UCSD-AML1 (cell line): Measurements from ENCODE around the gene RAB4B.
"Not testable (repeated sequence)": the region's sequence is repeated elsewhere in the genome, so short reads cannot be mapped to it uniquely, and the experiment has no call there.

ENCODE experiments used
- DNase-seq: peaks from one replicate; lab custom pipeline; 2025; ENCODE audit not compliant: unreplicated experiment; lab: John Stamatoyannopoulos, UW

The RAB4B gene

DNA sequence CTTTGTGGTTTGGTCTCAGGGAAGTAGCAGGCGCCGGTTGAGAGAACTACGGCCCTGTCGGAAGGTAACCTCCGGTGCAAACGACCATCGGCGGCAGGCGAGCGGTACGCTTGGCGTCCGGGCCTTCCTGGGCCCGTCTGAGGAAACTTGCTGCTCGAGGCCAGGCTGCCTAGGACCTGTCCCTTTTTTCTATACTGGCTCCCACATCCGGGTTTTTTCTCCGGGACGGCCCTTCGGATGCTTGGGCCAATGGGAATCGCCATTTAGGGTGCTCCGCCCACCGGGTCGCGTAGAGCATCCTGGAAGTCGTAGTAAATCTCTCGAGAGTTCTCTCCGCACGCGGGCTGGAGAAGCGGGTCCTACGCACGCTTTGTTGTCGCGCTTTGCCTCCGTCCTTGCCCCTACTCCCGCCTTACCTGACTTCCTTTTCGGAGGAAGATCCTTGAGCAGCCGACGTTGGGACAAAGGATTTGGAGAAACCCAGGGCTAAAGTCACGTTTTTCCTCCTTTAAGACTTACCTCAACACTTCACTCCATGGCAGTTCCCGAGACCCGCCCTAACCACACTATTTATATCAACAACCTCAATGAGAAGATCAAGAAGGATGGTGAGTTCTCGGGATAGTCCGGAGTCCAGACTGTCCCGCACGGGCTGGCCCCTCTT is 27.0 kb upstream of the RAB4B start, which contains the start of gene SNRPA:
SNRPA (plus strand) TSS at position 330 of the 664 bp plus-strand sequence; CDS start at position 536, 206 bp downstream.
- DNase-seq: peak; percentile 97

DNA sequence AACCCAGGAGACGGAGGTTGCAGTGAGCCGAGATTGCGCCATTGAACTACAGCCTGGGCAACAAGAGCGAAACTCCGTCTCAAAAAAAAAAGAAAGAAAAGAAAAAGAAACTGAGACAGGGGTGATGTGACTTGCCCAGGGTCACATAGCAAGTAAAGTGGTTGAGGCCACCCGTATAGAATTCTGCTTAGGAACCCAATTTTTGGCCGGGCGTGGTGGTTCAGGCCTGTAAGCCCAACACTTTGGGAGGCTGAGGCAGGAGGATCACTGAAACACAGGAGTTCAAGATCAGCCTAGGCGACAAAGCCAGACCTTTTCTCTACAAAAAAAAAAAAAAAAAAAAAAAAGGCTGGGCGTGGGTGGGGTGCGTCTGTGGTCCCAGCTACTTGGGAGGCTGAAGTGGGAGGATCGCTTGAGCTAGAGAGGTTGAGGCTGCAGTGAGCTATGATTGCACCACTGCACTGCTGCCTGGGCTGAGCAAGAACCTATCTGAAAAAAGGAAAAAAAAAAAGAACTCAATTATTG is 25.7 kb upstream of the RAB4B start:
- no peak for DNase-seq

- DNase-seq: no peak
These were observed 23.3 kb upstream of the RAB4B start for GRCh38 chr19:40754611-40755247.

GRCh38 chr19:40755248-40755624 is 22.8 kb upstream of the RAB4B start:
- no peak for DNase-seq

GRCh38 chr19:40755791-40756190 is 22.3 kb upstream of the RAB4B start:
- no peak for DNase-seq

- no peak for DNase-seq
These were observed 21.4 kb upstream of the RAB4B start for GRCh38 chr19:40756502-40757110.

DNA sequence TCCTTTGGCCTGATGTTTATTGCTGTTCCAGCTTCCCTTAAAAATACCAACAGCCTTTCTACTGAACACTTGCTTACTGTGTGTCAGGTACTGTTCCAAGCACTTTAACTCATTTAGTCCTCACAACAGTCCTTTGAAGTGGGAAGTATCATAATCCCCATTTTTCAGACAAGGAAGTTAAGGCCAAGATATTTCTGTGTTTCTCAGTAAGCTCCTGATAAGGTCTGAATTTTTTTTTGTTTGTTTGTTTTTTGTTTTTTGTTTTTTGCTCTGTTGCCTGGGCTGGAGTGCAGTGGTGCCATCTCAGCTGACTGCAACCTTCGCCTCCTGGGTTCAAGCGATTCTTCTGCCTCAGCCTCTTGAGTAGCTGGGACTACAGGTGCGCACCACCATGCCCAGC is 19.6 kb upstream of the RAB4B start:
- DNase-seq: no peak

GRCh38 chr19:40759352-40759751 is 18.7 kb upstream of the RAB4B start:
- no peak for DNase-seq

- DNase-seq: no peak
These were observed 15.1 kb upstream of the RAB4B start for GRCh38 chr19:40762754-40763470.

DNA sequence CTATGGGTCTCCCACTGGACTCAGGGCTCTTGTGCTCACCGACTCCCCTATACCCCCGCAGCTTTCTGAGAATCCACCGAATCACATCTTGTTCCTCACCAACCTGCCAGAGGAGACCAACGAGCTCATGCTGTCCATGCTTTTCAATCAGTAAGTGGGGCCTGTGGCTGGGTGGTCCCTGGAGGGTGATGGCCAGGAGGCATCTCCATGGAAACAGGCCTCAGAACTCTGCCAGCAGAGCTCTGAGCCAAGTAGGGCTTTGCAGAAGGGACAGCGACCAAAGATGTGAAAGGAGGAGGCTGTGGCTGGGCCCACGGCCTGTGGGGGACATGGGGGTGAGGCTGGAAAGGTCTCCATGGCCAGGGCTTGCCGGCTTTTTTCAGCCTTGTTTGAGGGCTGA is 14.5 kb upstream of the RAB4B start:
- DNase-seq: no peak

DNA sequence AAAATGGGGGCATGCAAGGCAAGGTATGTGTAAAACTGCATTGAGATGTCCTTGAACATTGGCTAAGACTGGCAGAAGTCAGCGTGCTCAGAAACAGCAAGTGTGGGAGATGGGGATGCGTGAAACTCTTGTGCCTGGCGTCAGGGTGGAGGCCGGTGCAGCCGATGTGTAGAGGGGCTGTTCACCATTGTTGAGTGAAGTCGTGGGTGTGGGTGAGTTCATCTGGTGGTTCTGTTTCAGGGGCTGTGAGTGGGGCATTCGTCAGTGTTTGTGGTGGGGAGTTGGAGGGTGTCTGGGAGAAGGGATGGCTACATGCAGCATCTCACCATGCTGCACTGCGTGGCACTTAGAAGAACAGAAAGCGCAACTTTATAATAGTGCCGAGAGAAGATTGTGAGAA is 14.1 kb upstream of the RAB4B start:
- no peak for DNase-seq

GRCh38 chr19:40766385-40766784 is 11.7 kb upstream of the RAB4B start:
- not testable (repeated sequence) for DNase-seq

DNA sequence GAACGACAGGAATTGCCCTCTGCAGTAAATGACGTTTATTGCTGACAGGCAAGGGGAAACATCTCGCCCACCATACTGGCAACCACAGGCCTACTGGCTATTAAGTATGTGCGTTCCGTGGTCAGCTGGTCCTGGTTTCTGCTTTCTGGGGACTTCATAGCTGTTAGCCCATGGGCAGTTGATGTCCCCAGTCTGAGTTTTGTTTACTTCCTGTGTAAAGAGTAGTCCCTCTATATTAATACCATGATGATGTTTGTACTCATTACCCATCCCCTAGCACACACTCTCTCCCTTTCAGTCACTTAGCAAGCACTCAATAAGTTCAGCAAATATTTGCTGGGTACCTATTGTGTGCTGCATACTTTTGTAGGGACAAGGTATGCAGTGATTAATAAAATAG is 9.2 kb upstream of the RAB4B start:
- no peak for DNase-seq

GRCh38 chr19:40771101-40771862 is 6.8 kb upstream of the RAB4B start:
- not testable (repeated sequence) for DNase-seq

DNA sequence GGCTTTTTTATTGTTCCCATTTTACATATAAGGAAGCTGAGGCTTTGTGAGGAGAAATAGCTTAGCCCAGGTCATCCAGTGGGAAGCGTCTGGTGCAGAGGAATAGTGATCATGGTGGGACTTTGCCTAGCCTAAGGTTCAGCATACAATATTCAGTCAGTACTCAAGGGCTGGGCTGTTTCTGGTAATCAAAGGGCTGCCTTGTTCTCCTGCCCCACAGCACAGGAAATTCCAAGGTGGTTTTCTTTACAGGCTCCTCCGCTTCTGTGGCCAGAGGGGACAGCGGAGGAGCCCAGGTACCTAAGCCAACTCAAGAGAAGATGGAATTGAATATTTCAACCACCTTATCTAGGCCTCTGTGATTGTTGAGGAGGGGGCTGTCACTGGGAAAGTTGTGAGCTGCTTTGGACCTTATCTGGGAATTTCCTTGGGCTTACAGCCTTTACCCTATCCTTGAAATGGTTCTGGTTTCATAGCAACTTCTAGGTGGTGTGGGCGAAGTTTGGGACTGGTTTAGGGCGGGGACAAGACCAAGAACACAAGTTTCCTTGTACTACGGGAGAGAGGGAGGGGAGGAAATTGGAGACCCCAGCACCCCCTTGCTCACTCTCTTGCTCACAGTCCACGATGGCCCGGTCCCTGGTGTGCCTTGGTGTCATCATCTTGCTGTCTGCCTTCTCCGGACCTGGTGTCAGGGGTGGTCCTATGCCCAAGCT is 3.0 kb upstream of the RAB4B start, which contains the start of gene MIA:
MIA (plus strand) TSS at position 606 of the 716 bp plus-strand sequence; CDS start at position 628, 22 bp downstream.
- no peak for DNase-seq

GRCh38 chr19:40775632-40776022 is 2.4 kb upstream of the RAB4B start:
- no peak for DNase-seq

DNA sequence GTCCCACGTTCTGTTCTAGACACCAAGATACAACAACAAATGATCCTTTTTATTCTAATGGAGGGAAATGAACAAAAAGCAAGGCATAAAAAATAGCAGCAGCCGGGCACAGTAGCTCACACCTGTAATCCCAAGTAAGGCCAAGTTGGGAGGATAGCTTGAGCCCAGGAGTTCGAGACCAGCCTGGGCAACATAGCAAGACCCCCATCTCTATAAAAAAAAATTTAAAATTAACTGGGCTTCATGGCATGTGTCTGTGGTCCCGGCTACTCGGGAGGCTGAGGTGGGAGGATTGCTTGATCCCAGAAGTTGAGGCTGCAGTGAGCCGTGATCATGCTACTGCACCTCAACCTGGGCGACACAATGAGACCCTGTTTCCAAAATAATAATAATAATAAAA is 1.7 kb upstream of the RAB4B start:
- no peak for DNase-seq

GRCh38 chr19:40776932-40777644 is 959 bp upstream of the RAB4B start:
- DNase-seq: peak; percentile 90

GRCh38 chr19:40777645-40777936 is 456 bp upstream of the RAB4B start:
- DNase-seq: no peak
